GM19395 (cell line): ENCODE results near the gene EPHA6.
"Not testable (repeated sequence)": the region's sequence is repeated elsewhere in the genome, so short reads cannot be mapped to it uniquely, and the experiment has no call there.

Experiments
- ATAC-seq: cut with Tn5 transposase; IDR thresholded peaks from one replicate; pipeline ENCODE4 v1.9.1; 2021; ENCODE audit warnings: mild to moderate bottlenecking, moderate library complexity; ENCODE audit not compliant: unreplicated experiment

The EPHA6 gene

GRCh38 chr3:97421565-97421964, 607.2 kb downstream of the EPHA6 start:
- no peak for ATAC-seq

GRCh38 chr3:97425002-97425401, 610.6 kb downstream of the EPHA6 start:
- ATAC-seq = no peak

- ATAC-seq = no peak
Observed at GRCh38 chr3:97430601-97431000, 616.2 kb downstream of the EPHA6 start.

- ATAC-seq = no peak
Observed at GRCh38 chr3:97432914-97433313, 618.5 kb downstream of the EPHA6 start.

GRCh38 chr3:97438131-97438530, 623.7 kb downstream of the EPHA6 start:
- ATAC-seq = no peak

- no peak for ATAC-seq
Observed at GRCh38 chr3:97439373-97439772, 625.0 kb downstream of the EPHA6 start.

GRCh38 chr3:97464035-97464434, 649.6 kb downstream of the EPHA6 start:
- ATAC-seq = no peak

GRCh38 chr3:97470481-97470880, 656.1 kb downstream of the EPHA6 start:
- ATAC-seq = no peak

GRCh38 chr3:97479740-97480139, 665.3 kb downstream of the EPHA6 start:
- ATAC-seq = no peak

- ATAC-seq = not testable (repeated sequence)
Observed at GRCh38 chr3:97480696-97481289, 666.4 kb downstream of the EPHA6 start.

- ATAC-seq = no peak
Observed at GRCh38 chr3:97481416-97481815, 667.0 kb downstream of the EPHA6 start.

GRCh38 chr3:97485206-97485605, 670.8 kb downstream of the EPHA6 start:
- ATAC-seq = no peak

- no peak for ATAC-seq
Observed at GRCh38 chr3:97487587-97487986, 673.2 kb downstream of the EPHA6 start.

- ATAC-seq = no peak
Observed at GRCh38 chr3:97488741-97489140, 674.3 kb downstream of the EPHA6 start.

- no peak for ATAC-seq
Observed at GRCh38 chr3:97495896-97496295, 681.5 kb downstream of the EPHA6 start.

GRCh38 chr3:97497138-97497537, 682.7 kb downstream of the EPHA6 start:
- no peak for ATAC-seq

- ATAC-seq = no peak
Observed at GRCh38 chr3:97504463-97504862, 690.1 kb downstream of the EPHA6 start.

GRCh38 chr3:97510795-97511194, 696.4 kb downstream of the EPHA6 start:
- ATAC-seq = no peak

- no peak for ATAC-seq
Observed at GRCh38 chr3:97515076-97515475, 700.7 kb downstream of the EPHA6 start.

- no peak for ATAC-seq
Observed at GRCh38 chr3:97530691-97531090, 716.3 kb downstream of the EPHA6 start.

GRCh38 chr3:97547573-97547972, 733.2 kb downstream of the EPHA6 start:
- ATAC-seq = not testable (repeated sequence)

GRCh38 chr3:97550408-97550807, 736.0 kb downstream of the EPHA6 start:
- no peak for ATAC-seq

- ATAC-seq = no peak
Observed at GRCh38 chr3:97552186-97552585, 737.8 kb downstream of the EPHA6 start.
